A549 (cell line): Measurements from ENCODE around the gene PLD1.

Experiments
- CEBPB ChIP-seq, 2 experiments: fragments of >200 bp in 1 of 2; sonication (Bioruptor Twin) in 1 of 2; formaldehyde crosslinking in 1 of 2; IDR thresholded peaks; 2 replicates each; pipeline ENCODE4 v1.6.1; 2012 to 2016
- CTCF ChIP-seq: fragments of >200 bp; sonication (Bioruptor Twin); formaldehyde crosslinking; IDR thresholded peaks from 3 replicates; pipeline ENCODE4 v1.5.1; 2016
- EHMT2 ChIP-seq: fragments of 200-600 bp; sonication (generic); IDR thresholded peaks from 2 replicates; pipeline ENCODE4 v1.6.1; 2016; ENCODE audit warnings: antibody characterized with exemption, low read depth, mild to moderate bottlenecking, moderate library complexity
- ELK1 ChIP-seq: fragments of 150-350 bp; IDR thresholded peaks from 2 replicates; pipeline ENCODE4 v1.6.1; 2014; ENCODE audit warnings: low read depth, mild to moderate bottlenecking, low read length
- EP300 ChIP-seq, 2 experiments: fragments of >200 bp; sonication (Bioruptor Twin); formaldehyde crosslinking; IDR thresholded peaks; 2 replicates in 1 of 2; 3 replicates in 1 of 2; pipeline ENCODE4 v1.6.1; 2016 to 2017
- ESRRA ChIP-seq: fragments of 150-350 bp; IDR thresholded peaks from 2 replicates; pipeline ENCODE4 v1.6.1; 2014; ENCODE audit warnings: mild to moderate bottlenecking, low read length, borderline replicate concordance
- FOSL2 ChIP-seq, 2 experiments: fragments of 450-650 bp in 1 of 2; fragments of >200 bp in 1 of 2; sonication (Bioruptor Twin) in 1 of 2; formaldehyde crosslinking; IDR thresholded peaks; 2 replicates each; pipeline versions ENCODE4 v1.5.0 to v1.6.1; 2016 to 2020; ENCODE audit warnings: mild to moderate bottlenecking in 1 of 2, moderate library complexity in 1 of 2
- HES2 ChIP-seq: fragments of >200 bp; sonication (Bioruptor Twin); formaldehyde crosslinking; IDR thresholded peaks from 2 replicates; pipeline ENCODE4 v1.6.1; 2016
- MAX ChIP-seq: IDR thresholded peaks from 2 replicates; pipeline ENCODE4 v1.6.1; 2012
- NPAS2 ChIP-seq: fragments of 250-450 bp; sonication (Bioruptor Pico); IDR thresholded peaks from 2 replicates; pipeline ENCODE4 v1.8.0; 2022; ENCODE audit warnings: mild to moderate bottlenecking, moderate library complexity, borderline replicate concordance
- PBX3 ChIP-seq: IDR thresholded peaks from 2 replicates; pipeline ENCODE4 v1.6.1; 2012
- POLR2A ChIP-seq: IDR thresholded peaks from 2 replicates; pipeline ENCODE4 v1.6.1; 2012; ENCODE audit warnings: mild to moderate bottlenecking, low read length
- TF ChIP-seq, protein P1 (sequence below): fragments of 200-600 bp; sonication (generic); IDR thresholded peaks from 2 replicates; pipeline ENCODE4 v1.6.1; 2016; ENCODE audit warnings: antibody characterized with exemption, mild to moderate bottlenecking, moderate library complexity

GRCh38 chr3:171687581-171687980, 122.7 kb downstream of the PLD1 start:
- TF ChIP-seq POLR2A (no peak), CTCF (no peak), NPAS2 (CRISPR knock-in tag) (no peak), EP300 (IDR thresholded peaks at IDR 0.05) (no peak), ELK1 (no peak), CEBPB (IDR thresholded peaks at IDR 0.05) (no peak), ESRRA (no peak), PBX3 (no peak), MAX (no peak), FOSL2 (IDR thresholded peaks at IDR 0.05) (no peak), FOSL2 (CRISPR knock-in tag; IDR thresholded peaks at IDR 0.05) (no peak), EHMT2 (no peak), HES2 (no peak)
- TF ChIP-seq, protein P1, sequence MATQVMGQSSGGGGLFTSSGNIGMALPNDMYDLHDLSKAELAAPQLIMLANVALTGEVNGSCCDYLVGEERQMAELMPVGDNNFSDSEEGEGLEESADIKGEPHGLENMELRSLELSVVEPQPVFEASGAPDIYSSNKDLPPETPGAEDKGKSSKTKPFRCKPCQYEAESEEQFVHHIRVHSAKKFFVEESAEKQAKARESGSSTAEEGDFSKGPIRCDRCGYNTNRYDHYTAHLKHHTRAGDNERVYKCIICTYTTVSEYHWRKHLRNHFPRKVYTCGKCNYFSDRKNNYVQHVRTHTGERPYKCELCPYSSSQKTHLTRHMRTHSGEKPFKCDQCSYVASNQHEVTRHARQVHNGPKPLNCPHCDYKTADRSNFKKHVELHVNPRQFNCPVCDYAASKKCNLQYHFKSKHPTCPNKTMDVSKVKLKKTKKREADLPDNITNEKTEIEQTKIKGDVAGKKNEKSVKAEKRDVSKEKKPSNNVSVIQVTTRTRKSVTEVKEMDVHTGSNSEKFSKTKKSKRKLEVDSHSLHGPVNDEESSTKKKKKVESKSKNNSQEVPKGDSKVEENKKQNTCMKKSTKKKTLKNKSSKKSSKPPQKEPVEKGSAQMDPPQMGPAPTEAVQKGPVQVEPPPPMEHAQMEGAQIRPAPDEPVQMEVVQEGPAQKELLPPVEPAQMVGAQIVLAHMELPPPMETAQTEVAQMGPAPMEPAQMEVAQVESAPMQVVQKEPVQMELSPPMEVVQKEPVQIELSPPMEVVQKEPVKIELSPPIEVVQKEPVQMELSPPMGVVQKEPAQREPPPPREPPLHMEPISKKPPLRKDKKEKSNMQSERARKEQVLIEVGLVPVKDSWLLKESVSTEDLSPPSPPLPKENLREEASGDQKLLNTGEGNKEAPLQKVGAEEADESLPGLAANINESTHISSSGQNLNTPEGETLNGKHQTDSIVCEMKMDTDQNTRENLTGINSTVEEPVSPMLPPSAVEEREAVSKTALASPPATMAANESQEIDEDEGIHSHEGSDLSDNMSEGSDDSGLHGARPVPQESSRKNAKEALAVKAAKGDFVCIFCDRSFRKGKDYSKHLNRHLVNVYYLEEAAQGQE: no peak
